Gastroesophageal sphincter (tissue), 4 donors: ENCODE data around the gene XRCC3. TPM values are rescaled to one million over a fixed set of nuclear protein-coding genes. Genes with fewer than 3 reads are reported as not detected.
A peak's percentile ranks its signal among the peaks of the same experiment; 100 is the strongest.

Experiments
- ATAC-seq: fragments of 150-250 bp; one replicate; pipeline ENCODE4 v1.9.1; 2016; ENCODE audit warnings: mild to moderate bottlenecking, moderate library complexity
- H3K27ac ChIP-seq, 4 donors: fragments of 200-600 bp; sonication (generic) in 3 of 4; 1 replicate in 3 of 4; 2 replicates in 1 of 4; pipeline ENCODE4 v1.5.1; 2016 to 2019
- H3K27me3 ChIP-seq: fragments of 200-600 bp; sonication (generic); one replicate; pipeline ENCODE4 v1.5.1; 2019
- H3K36me3 ChIP-seq, 2 donors: fragments of 200-600 bp; sonication (generic); one replicate each; pipeline ENCODE4 v1.5.1; 2019; ENCODE audit warnings: control low read depth in 1 of 2
- H3K4me1 ChIP-seq, 3 donors: fragments of 200-600 bp; sonication (generic); 1 replicate in 2 of 3; 2 replicates in 1 of 3; pipeline ENCODE4 v1.5.1; 2016 to 2019; ENCODE audit warnings: control low read depth in 2 of 3
- H3K4me3 ChIP-seq, 2 donors: fragments of 200-600 bp; sonication (generic); one replicate each; pipeline ENCODE4 v1.5.1; 2019; ENCODE audit warnings: mild to moderate bottlenecking in 1 of 2, moderate library complexity in 1 of 2
- H3K9me3 ChIP-seq, 3 donors: fragments of 200-600 bp; sonication (generic); one replicate each; pipeline ENCODE4 v1.5.1; 2017 to 2019; ENCODE audit warnings: control low read depth in 2 of 3
- EP300 ChIP-seq: sonication (generic); formaldehyde crosslinking; IDR thresholded peaks from one replicate; pipeline ENCODE4 v1.6.1; 2017; ENCODE audit warnings: antibody characterized with exemption, mild to moderate bottlenecking
- POLR2A ChIP-seq, 2 donors: fragments of 450-650 bp; IDR thresholded peaks; one replicate each; pipeline ENCODE4 v1.6.1; 2017; ENCODE audit warnings: antibody characterized with exemption in 2 of 2, mild to moderate bottlenecking in 2 of 2, moderate library complexity in 1 of 2
- POLR2AphosphoS5 ChIP-seq: sonication (generic); formaldehyde crosslinking; IDR thresholded peaks from one replicate; pipeline ENCODE4 v1.6.1; 2017; ENCODE audit warnings: antibody characterized with exemption
- WGBS, 2 donors: methylation state at CpG; one replicate each; pipeline ENCODE4 v1.1.5; 2018; ENCODE audit warnings: low coverage in 1 of 2; 5-methylcytosine and 5-hydroxymethylcytosine counted together
- total RNA-seq, 4 donors: library from RNA; depleted of rRNA; stranded (reverse); fragments of >200 nt; gene quantifications; one replicate each; pipeline ENCODE4 v1.1.0, GENCODE V29; 2016
- TF ChIP-seq, protein P1 (sequence below), 4 experiments: fragments of 200-600 bp in 2 of 4; fragments of 450-650 bp in 2 of 4; sonication (generic) in 1 of 4; IDR thresholded peaks; one replicate each; pipeline ENCODE4 v1.5.1; 2017 to 2019; ENCODE audit warnings: antibody characterized with exemption in 4 of 4, mild to moderate bottlenecking in 2 of 4, moderate library complexity in 2 of 4

The XRCC3 gene
- total RNA-seq, 4 donors from 2014 or later = 1.2 to 7.8 (median 3.6) TPM

DNA sequence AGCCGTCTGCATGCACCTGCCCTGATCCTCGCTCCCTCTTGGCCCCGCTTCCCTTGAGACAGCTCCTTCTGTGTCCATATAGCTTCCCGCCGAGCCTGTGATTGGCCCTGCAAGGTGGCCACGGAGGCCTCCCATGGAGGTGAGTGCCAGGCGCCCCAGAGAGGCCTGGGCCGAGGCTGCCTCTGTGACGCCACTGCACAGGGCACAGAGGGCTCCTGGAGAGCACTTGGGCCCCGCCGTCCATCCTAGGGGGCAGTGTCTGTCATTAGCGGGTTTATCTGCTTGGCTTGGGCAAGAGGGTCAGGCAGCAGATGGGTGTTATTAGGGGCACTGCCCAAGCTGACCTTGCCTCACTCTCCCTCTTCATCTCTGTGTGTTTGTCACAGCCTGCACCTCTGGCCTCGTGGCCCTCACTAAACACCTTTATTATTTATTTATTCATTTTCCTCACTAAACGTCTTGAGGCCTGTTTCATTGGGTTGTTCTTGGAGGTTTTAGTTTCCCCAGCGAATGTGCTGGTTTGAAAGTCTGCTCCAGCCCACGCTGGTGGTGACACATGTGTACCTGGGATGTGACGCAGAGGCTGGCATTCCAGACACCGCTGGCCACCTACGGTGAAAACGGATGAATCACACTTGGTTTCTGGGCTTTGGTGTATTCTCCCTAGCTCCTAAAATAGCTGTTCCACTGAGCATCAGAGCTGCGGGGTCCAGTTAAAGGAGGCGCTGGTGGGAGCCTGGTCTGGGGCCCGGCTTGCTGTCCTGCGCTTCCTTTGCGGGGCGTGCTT is 6.3 kb upstream of the XRCC3 start:
- Histone ChIP-seq H3K36me3 (peaks cover 0 to 19% of the 10 kb centered on the region in 2 donors), H3K4me3 (no peak overlapping the region), H3K27ac (peak overlapping the region; percentile 75 to 98 (median 82)), H3K9me3 (no peaks in the 10 kb centered on the region), H3K27me3 (no peaks in the 10 kb centered on the region), H3K4me1 (peaks cover 9 to 100% (median 65%) of the 10 kb centered on the region in 3 donors)
- WGBS, 2 donors = 47 to 80% methylated on average over 4 to 15 of the region's 26 CpGs
- TF ChIP-seq POLR2AphosphoS5 = peak; percentile 90
- TF ChIP-seq POLR2A (IDR thresholded peaks at IDR 0.05) = no peak
- peak; percentile 51 for ATAC-seq

DNA sequence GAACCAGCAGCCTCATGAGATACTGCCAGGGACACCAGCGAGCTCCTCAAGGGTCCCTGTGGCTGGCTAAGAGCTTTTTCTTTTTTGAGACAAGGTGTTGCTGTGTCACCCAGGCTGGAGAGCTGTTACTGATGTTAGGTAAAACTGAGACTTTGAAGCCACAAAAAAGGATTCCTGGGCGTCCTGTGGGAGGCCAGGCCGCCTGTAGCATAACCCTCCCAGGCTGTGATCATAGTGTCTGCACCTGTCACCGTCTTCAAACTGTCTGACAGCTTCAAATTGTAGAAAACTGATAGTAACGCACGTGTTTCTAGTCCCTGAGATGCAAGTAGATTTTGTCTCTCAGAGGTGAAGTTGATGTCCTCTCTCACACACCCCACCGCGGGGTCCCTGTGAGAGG is 4.5 kb upstream of the XRCC3 start:
- no peaks in the 10 kb centered on the region for H3K9me3 ChIP-seq
- peak overlapping the region in 3 of 4 donors; percentile 46 to 98 (median 85) for H3K27ac ChIP-seq
- H3K4me3 ChIP-seq = no peak overlapping the region
- peaks cover 9 to 89% (median 57%) of the 10 kb centered on the region in 3 donors for H3K4me1 ChIP-seq
- 67 to 71% methylated on average over 3 to 5 of the region's 8 CpGs for WGBS, 2 donors
- H3K27me3 ChIP-seq = no peaks in the 10 kb centered on the region
- TF ChIP-seq EP300 = no peak
- TF ChIP-seq, protein P1, sequence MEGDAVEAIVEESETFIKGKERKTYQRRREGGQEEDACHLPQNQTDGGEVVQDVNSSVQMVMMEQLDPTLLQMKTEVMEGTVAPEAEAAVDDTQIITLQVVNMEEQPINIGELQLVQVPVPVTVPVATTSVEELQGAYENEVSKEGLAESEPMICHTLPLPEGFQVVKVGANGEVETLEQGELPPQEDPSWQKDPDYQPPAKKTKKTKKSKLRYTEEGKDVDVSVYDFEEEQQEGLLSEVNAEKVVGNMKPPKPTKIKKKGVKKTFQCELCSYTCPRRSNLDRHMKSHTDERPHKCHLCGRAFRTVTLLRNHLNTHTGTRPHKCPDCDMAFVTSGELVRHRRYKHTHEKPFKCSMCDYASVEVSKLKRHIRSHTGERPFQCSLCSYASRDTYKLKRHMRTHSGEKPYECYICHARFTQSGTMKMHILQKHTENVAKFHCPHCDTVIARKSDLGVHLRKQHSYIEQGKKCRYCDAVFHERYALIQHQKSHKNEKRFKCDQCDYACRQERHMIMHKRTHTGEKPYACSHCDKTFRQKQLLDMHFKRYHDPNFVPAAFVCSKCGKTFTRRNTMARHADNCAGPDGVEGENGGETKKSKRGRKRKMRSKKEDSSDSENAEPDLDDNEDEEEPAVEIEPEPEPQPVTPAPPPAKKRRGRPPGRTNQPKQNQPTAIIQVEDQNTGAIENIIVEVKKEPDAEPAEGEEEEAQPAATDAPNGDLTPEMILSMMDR (IDR thresholded peaks at IDR 0.05) = no peak
- TF ChIP-seq POLR2AphosphoS5 = no peak
- no peak for TF ChIP-seq POLR2A (IDR thresholded peaks at IDR 0.05)
- peaks cover 0 to under 1% of the 10 kb centered on the region in 2 donors for H3K36me3 ChIP-seq
- ATAC-seq = no peak

DNA sequence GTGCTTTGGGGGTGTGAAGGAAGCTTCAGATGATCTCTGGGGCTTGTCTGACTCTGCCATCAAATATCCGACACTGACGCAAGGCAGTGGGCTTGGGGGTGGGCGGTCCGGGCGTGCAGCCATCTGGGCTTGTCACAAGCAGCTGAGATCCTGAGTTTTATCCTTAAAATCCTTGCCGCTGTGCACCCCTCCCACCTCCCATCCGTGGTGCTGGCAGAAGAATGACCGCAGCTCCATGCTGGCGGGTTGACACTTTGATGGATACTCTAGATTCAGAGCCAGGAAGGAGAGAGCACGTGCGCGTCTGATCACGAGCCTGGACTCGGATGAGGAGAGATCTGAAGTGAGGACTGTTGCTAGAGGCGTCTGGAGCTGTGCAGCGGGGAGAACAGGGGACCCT is 3.3 kb upstream of the XRCC3 start:
- Histone ChIP-seq H3K27me3 (no peaks in the 10 kb centered on the region), H3K4me1 (peaks cover 4 to 89% (median 45%) of the 10 kb centered on the region in 3 donors), H3K27ac (peak overlapping the region in 3 of 4 donors; percentile 60 to 98 (median 85)), H3K4me3 (peak overlapping the region in 1 of 2 donors; percentile 99), H3K9me3 (no peaks in the 10 kb centered on the region), H3K36me3 (no peaks in the 10 kb centered on the region)
- 25% methylated on average over 5 of the region's 16 CpGs; no CpG with 5 or more reads in 1 of the 2 donors for WGBS, 2 donors
- ATAC-seq = no peak
- TF ChIP-seq, protein P1 (IDR thresholded peaks at IDR 0.05) = no peak
- TF ChIP-seq POLR2A (IDR thresholded peaks at IDR 0.05) (no peak), POLR2AphosphoS5 (peak; percentile 75)

DNA sequence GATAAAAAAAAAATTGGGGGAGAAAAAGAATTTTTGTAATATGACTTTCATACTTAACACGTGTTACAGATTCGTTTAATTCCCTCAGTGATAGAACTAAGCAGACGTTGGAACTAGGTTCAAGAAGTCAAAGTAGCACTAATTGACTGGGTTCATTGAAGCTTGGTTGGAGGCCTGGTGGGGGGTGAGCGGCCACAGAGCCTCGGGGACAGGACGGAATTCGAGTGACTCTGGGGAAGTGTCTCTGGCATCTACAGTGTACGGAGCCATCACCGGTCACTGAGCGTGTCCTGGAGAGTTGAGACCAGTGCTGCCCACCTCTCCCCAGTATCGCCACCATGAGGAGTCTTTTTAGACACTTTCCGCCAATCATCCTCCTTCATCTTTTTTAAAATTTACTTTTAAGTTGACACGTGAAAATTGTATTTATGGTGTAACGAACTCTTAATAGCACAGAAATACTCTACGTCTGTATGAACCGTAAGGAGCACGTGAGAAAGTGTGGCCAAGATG is 1.7 kb upstream of the XRCC3 start:
- Histone ChIP-seq H3K27me3 (no peaks in the 10 kb centered on the region), H3K9me3 (no peaks in the 10 kb centered on the region), H3K27ac (peak overlapping the region in 3 of 4 donors; percentile 60 to 98 (median 90)), H3K36me3 (no peaks in the 10 kb centered on the region), H3K4me3 (peak overlapping the region; percentile 74 to 99), H3K4me1 (peaks cover 0 to 89% (median 44%) of the 10 kb centered on the region in 3 donors)
- no peak for TF ChIP-seq POLR2AphosphoS5
- no peak for TF ChIP-seq EP300
- no peak for TF ChIP-seq POLR2A (IDR thresholded peaks at IDR 0.05)
- TF ChIP-seq, protein P1 (IDR thresholded peaks at IDR 0.05) = no peak
- no peak for ATAC-seq
- WGBS, 2 donors = 72 to 74% methylated on average over 13 to 14 of the region's 17 CpGs

DNA sequence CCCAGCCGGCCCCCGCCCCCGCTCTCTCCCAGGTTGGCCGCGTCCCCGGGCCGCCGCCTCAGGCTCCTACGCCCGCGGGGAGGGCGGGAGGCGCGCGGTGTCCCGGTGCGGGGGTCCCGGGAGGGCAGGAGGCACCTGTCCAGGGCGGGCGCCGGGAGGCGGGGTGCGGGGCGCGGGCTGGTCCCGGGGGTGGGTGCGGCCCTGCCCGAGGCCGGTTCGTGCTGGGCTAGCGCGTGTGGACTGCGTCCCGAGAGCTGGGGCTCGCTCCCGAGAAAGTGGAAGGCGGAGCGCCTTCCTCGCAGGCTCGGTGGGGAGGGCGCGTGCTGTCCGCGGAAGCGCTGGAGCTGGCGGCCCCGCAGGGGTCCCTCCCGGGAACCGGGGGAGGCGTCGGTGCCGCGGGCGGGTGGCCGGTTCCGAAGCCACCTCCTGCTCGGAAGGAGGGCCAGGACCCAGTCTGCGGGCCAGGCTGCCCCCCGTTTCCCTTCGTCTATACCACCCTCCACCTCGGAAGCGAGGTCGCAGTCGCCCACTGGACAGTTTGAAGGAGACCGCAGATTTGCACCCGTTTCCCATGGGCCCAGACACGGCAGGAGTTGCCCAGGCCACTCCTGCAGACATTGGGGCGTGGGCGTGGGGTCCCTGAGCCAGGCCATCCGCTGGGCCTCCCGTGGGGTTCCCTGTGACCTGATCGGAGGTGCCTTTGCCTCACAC is 995 bp upstream of the XRCC3 start:
- 0% methylated on average over 1 of the region's 72 CpGs; no CpG with 5 or more reads in 1 of the 2 donors for WGBS, 2 donors
- ATAC-seq = peak; percentile 1
- Histone ChIP-seq H3K36me3 (no peaks in the 10 kb centered on the region), H3K4me1 (peaks cover 0 to 89% (median 43%) of the 10 kb centered on the region in 3 donors), H3K27ac (peak overlapping the region; percentile 51 to 98 (median 94)), H3K4me3 (peak overlapping the region; percentile 74 to 99), H3K27me3 (no peaks in the 10 kb centered on the region), H3K9me3 (no peaks in the 10 kb centered on the region)
- TF ChIP-seq POLR2AphosphoS5 = no peak
- TF ChIP-seq POLR2A (IDR thresholded peaks at IDR 0.05) = no peak
- TF ChIP-seq, protein P1 (IDR thresholded peaks at IDR 0.05) = no peak
- no peak for TF ChIP-seq EP300
